H1 (cell line): ENCODE measurements around the gene TSPAN6.

ENCODE experiments used
- CBX5 ChIP-seq: fragments of 300-800, 300-1000 bp; sonication (generic); IDR thresholded peaks from 2 replicates; pipeline ENCODE4 v1.7.1; 2016; ENCODE audit warnings: antibody characterized with exemption, low read length, low read depth
- CTCF ChIP-seq, 3 experiments: IDR thresholded peaks; 1 replicate in 2 of 3; 2 replicates in 1 of 3; pipeline versions ENCODE4 v1.5.1 to v1.6.1; 2011; ENCODE audit warnings: low read length in 3 of 3, mild to moderate bottlenecking in 3 of 3, inconsistent platforms in 2 of 3, low read depth in 1 of 3, moderate library complexity in 1 of 3; ENCODE audit not compliant: insufficient read depth in 1 of 3; ENCODE audit errors: control extremely low read depth in 1 of 3
- YY1 ChIP-seq: IDR thresholded peaks from 2 replicates; pipeline ENCODE4 v1.6.1; 2011; ENCODE audit warnings: low read depth, mild to moderate bottlenecking, low read length
- ZNF274 ChIP-seq: IDR thresholded peaks from 2 replicates; pipeline ENCODE4 v1.7.0; 2012; ENCODE audit warnings: low read length, borderline replicate concordance; ENCODE audit errors: extremely low read depth

GRCh38 chrX:100600340-100600739 lies 36.3 kb downstream of the TSPAN6 start:
- TF ChIP-seq YY1 (no peak), CBX5 (no peak), ZNF274 (no peak), CTCF (IDR thresholded peaks at IDR 0.05; ENCODE audit: control extremely low read depth in 1 of 3, insufficient read depth in 1 of 3, low read depth in 1 of 3, low read length in 3 of 3) (no peak)
